GM12878 (cell line): Measurements from ENCODE around the gene AIP. TPM values are rescaled to one million over a fixed set of nuclear protein-coding genes. Genes with fewer than 3 reads are reported as not detected.

Experiments used
- ATF7 ChIP-seq: fragments of 450-650 bp; IDR thresholded peaks from 2 replicates; pipeline ENCODE4 v1.6.1; 2016; ENCODE audit warnings: low read depth, mild to moderate bottlenecking
- BHLHE40 ChIP-seq, 2 experiments: fragments of 450-650 bp in 1 of 2; IDR thresholded peaks; 2 replicates each; pipeline ENCODE4 v1.6.1; 2011 to 2017; ENCODE audit warnings: low read depth in 2 of 2, borderline replicate concordance in 1 of 2, improper control_type of control experiment in 1 of 2, low read length in 1 of 2, mild to moderate bottlenecking in 1 of 2
- CBX5 ChIP-seq: sonication (generic); IDR thresholded peaks from 2 replicates; pipeline ENCODE4 v1.6.1; 2016; ENCODE audit warnings: low read depth, moderate library complexity, mild to moderate bottlenecking, inconsistent platforms
- EGR1 ChIP-seq, 2 experiments: IDR thresholded peaks; 1 replicate in 1 of 2; 2 replicates in 1 of 2; pipeline ENCODE4 v1.6.1; 2011 to 2012; ENCODE audit warnings: low read depth in 2 of 2, low read length in 2 of 2, borderline replicate concordance in 1 of 2, mild to moderate bottlenecking in 1 of 2, moderate library complexity in 1 of 2
- GABPA ChIP-seq: IDR thresholded peaks from 2 replicates; pipeline ENCODE4 v1.6.1; 2014; ENCODE audit warnings: antibody characterized with exemption, low read depth, mild to moderate bottlenecking, inconsistent platforms
- HDAC2 ChIP-seq: fragments of 200-600 bp; sonication (generic); IDR thresholded peaks from 2 replicates; pipeline ENCODE4 v1.6.1; 2017
- HDGF ChIP-seq: fragments of 450-650 bp; IDR thresholded peaks from 2 replicates; pipeline ENCODE4 v1.6.1; 2016; ENCODE audit warnings: antibody characterized with exemption
- IKZF2 ChIP-seq, 2 experiments: fragments of 450-650 bp; IDR thresholded peaks; 2 replicates each; pipeline ENCODE4 v1.6.1; 2017; ENCODE audit warnings: mild to moderate bottlenecking in 2 of 2, moderate library complexity in 2 of 2
- JUNB ChIP-seq: IDR thresholded peaks from 2 replicates; pipeline ENCODE4 v1.6.1; 2016; ENCODE audit warnings: antibody characterized with exemption, mild to moderate bottlenecking
- MEF2B ChIP-seq: fragments of 450-650 bp; IDR thresholded peaks from 2 replicates; pipeline ENCODE4 v1.6.1; 2018; ENCODE audit warnings: mild to moderate bottlenecking, moderate library complexity; ENCODE audit not compliant: partially characterized antibody, poor library complexity, severe bottlenecking
- MTA2 ChIP-seq: fragments of 450-650 bp; IDR thresholded peaks from 2 replicates; pipeline ENCODE4 v1.6.1; 2016; ENCODE audit warnings: low read depth, mild to moderate bottlenecking, moderate library complexity
- NBN ChIP-seq: fragments of 450-650 bp; IDR thresholded peaks from 2 replicates; pipeline ENCODE4 v1.6.1; 2016
- PKNOX1 ChIP-seq: fragments of 450-650 bp; IDR thresholded peaks from 2 replicates; pipeline ENCODE4 v1.6.1; 2016; ENCODE audit warnings: mild to moderate bottlenecking
- POLR2A ChIP-seq: IDR thresholded peaks from 2 replicates; pipeline ENCODE4 v1.6.1; 2011; ENCODE audit warnings: low read depth, mild to moderate bottlenecking, low read length
- POLR2AphosphoS5 ChIP-seq: IDR thresholded peaks from 2 replicates; pipeline ENCODE4 v1.6.1; 2011; ENCODE audit warnings: mild to moderate bottlenecking, low read length, inconsistent platforms
- POU2F2 ChIP-seq: IDR thresholded peaks from 3 replicates; pipeline ENCODE4 v1.6.1; 2011; ENCODE audit warnings: low read depth, mild to moderate bottlenecking, low read length, borderline replicate concordance
- RAD21 ChIP-seq: IDR thresholded peaks from 2 replicates; pipeline ENCODE4 v1.6.1; 2011; ENCODE audit warnings: mild to moderate bottlenecking, low read depth, low read length, moderate library complexity; ENCODE audit not compliant: insufficient read depth
- RB1 ChIP-seq: fragments of 450-650 bp; formaldehyde crosslinking; IDR thresholded peaks from 2 replicates; pipeline ENCODE4 v1.6.1; 2017; ENCODE audit warnings: mild to moderate bottlenecking, borderline replicate concordance
- RELA ChIP-seq: fragments of 450-650 bp; IDR thresholded peaks from 2 replicates; pipeline ENCODE4 v1.8.0; 2014; ENCODE audit warnings: borderline replicate concordance; ENCODE audit not compliant: partially characterized antibody
- SIN3A ChIP-seq: IDR thresholded peaks from 2 replicates; pipeline ENCODE4 v1.6.1; 2012; ENCODE audit warnings: low read depth, low read length, improper control_type of control experiment
- SMAD5 ChIP-seq: IDR thresholded peaks from 2 replicates; pipeline ENCODE4 v1.6.1; 2016; ENCODE audit warnings: antibody characterized with exemption, low read depth
- SP1 ChIP-seq: IDR thresholded peaks from one replicate; pipeline ENCODE4 v1.6.1; 2011; ENCODE audit warnings: low read depth, low read length
- SPI1 ChIP-seq: IDR thresholded peaks from 2 replicates; pipeline ENCODE4 v1.6.1; 2011; ENCODE audit warnings: low read depth, mild to moderate bottlenecking, low read length, moderate library complexity, borderline replicate concordance; ENCODE audit not compliant: insufficient read depth
- STAT1 ChIP-seq: fragments of 450-650 bp; conservative IDR thresholded peaks from 2 replicates; pipeline ENCODE4 v1.6.1; 2014; ENCODE audit warnings: antibody characterized with exemption, mild to moderate bottlenecking
- YY1 ChIP-seq: IDR thresholded peaks from 2 replicates; pipeline ENCODE4 v1.6.1; 2011; ENCODE audit warnings: low read depth, mild to moderate bottlenecking, low read length
- ZNF687 ChIP-seq: fragments of 450-650 bp; IDR thresholded peaks from 2 replicates; pipeline ENCODE4 v1.6.1; 2017; ENCODE audit warnings: mild to moderate bottlenecking, moderate library complexity
- polyA plus RNA-seq, 11 experiments: library from polyadenylated mRNA; depleted of rRNA in 4 of 11; unstranded in 6 of 11; stranded (reverse) in 5 of 11; fragments of >200 nt; fragmentation: Nextera tagmentation in 4 of 11; fragmentation: Illumina TruSeq in 1 of 11; extraction: Ambion mirVana in 4 of 11; extraction: Trizol in 1 of 11; gene quantifications; 1 replicate in 1 of 11; 2 replicates in 10 of 11; pipeline versions ENCODE4 v1.2.1 to v1.2.3, GENCODE V29; 2011 to 2016; ENCODE audit warnings: inconsistent platforms in 2 of 11, missing spikeins in 2 of 11, low read depth in 1 of 11
- total RNA-seq, 4 experiments: library from RNA; depleted of rRNA in 3 of 4; stranded (reverse); fragments of >200 nt in 3 of 4; fragmentation: Illumina TruSeq in 1 of 4; extraction: Trizol in 1 of 4; gene quantifications; 2 replicates each; pipeline versions ENCODE4 v1.2.1 to v1.2.3, GENCODE V29; 2013 to 2021
- TF ChIP-seq, protein P1 (sequence below): IDR thresholded peaks from 2 replicates; pipeline ENCODE4 v1.6.1; 2012; ENCODE audit warnings: low read length, inconsistent platforms

Gene AIP
- total and polyA plus RNA-seq, 10 of the 15 experiments (the other 5 are each of a cell fraction or from before 2014, with no cell fraction given) = 12.6 to 164 (median 104) TPM

DNA sequence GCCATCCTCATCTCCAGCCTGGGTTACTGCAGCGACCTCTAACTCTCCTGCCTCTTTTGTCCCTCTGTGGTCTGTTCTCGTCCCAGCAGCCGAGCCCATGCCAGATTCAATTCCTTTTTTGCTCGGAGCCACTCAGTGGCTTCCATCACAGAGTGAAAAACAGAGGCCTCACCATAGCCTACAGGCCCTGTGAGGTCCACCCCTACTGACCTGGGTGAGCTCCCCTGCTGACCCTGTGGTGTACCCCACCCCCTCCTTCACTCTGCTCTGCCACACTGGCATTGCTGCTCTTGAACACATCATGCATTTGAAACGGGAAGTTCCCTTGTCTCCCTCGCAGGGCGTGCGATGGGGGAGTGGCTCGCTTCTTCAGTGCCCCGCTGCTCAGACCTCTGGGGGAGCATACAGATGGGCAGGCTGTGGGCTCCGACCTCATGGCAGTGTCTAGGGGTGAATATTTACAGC is 2.1 kb downstream of the AIP start (continued):
- TF ChIP-seq ATF7 (peak; percentile 75), MEF2B (peak; percentile 17), RAD21 (peak; percentile 4; the same call in 1 of the 2 replicates), HDGF (peak; percentile 81; the same call in 1 of the 2 replicates), SMAD5 (0 out of 2 replicates have a peak, but pooled peaks have one; percentile 51), POLR2A (peak; percentile 83), POLR2AphosphoS5 (peak; percentile 68; the same call in 1 of the 2 replicates), IKZF2 (IDR thresholded peaks at IDR 0.05) (peak; percentile 45 to 62; a peak in 1 of 4 replicates), JUNB (no peak), MTA2 (peak; percentile 26; the same call in 1 of the 2 replicates), HDAC2 (no peak), SPI1 (peak; percentile 39; the same call in 1 of the 2 replicates), SP1 (peak; percentile 35), PKNOX1 (peak; percentile 39; the same call in 1 of the 2 replicates), RELA (peak; percentile 43), EGR1 (IDR thresholded peaks at IDR 0.05; ENCODE audit: borderline replicate concordance in 1 of 2, low read depth in 2 of 2, low read length in 2 of 2) (peak in 1 of 2 experiments; percentile 23; a peak in 1 of 3 replicates), BHLHE40 (IDR thresholded peaks at IDR 0.05; ENCODE audit: borderline replicate concordance in 1 of 2, low read depth in 2 of 2, low read length in 1 of 2) (peak; percentile 48 to 64; a peak in 2 of 4 replicates), CBX5 (no peak), STAT1 (peak; percentile 22; the same call in 1 of the 2 replicates), POU2F2 (peak; percentile 52; the same call in 1 of the 3 replicates), GABPA (no peak), YY1 (0 out of 2 replicates have a peak, but pooled peaks have one; percentile 48), ZNF687 (peak; percentile 79), NBN (peak; percentile 88), RB1 (0 out of 2 replicates have a peak, but pooled peaks have one; percentile 37), SIN3A (peak; percentile 83)
- TF ChIP-seq, protein P1, sequence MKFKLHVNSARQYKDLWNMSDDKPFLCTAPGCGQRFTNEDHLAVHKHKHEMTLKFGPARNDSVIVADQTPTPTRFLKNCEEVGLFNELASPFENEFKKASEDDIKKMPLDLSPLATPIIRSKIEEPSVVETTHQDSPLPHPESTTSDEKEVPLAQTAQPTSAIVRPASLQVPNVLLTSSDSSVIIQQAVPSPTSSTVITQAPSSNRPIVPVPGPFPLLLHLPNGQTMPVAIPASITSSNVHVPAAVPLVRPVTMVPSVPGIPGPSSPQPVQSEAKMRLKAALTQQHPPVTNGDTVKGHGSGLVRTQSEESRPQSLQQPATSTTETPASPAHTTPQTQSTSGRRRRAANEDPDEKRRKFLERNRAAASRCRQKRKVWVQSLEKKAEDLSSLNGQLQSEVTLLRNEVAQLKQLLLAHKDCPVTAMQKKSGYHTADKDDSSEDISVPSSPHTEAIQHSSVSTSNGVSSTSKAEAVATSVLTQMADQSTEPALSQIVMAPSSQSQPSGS = no peak
